ENCODE measurements around the gene ALS2.

GRCh38 chr2:201664334-201664733 lies 116.4 kb downstream of the ALS2 start:
- TF ChIP-seq, protein P1, sequence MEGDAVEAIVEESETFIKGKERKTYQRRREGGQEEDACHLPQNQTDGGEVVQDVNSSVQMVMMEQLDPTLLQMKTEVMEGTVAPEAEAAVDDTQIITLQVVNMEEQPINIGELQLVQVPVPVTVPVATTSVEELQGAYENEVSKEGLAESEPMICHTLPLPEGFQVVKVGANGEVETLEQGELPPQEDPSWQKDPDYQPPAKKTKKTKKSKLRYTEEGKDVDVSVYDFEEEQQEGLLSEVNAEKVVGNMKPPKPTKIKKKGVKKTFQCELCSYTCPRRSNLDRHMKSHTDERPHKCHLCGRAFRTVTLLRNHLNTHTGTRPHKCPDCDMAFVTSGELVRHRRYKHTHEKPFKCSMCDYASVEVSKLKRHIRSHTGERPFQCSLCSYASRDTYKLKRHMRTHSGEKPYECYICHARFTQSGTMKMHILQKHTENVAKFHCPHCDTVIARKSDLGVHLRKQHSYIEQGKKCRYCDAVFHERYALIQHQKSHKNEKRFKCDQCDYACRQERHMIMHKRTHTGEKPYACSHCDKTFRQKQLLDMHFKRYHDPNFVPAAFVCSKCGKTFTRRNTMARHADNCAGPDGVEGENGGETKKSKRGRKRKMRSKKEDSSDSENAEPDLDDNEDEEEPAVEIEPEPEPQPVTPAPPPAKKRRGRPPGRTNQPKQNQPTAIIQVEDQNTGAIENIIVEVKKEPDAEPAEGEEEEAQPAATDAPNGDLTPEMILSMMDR (IDR thresholded peaks at IDR 0.05; ENCODE audit: insufficient read depth, low read depth, low read length): no peak
- TF ChIP-seq EZH2 (IDR thresholded peaks at IDR 0.05; ENCODE audit: insufficient read depth, low read length): no peak
